HFFc6 (cell line): Measurements from ENCODE around the gene HS1BP3. TPM values are rescaled to one million over a fixed set of nuclear protein-coding genes. Genes with fewer than 3 reads are reported as not detected.

Experiments
- DNase-seq: peaks from one replicate; pipeline ENCODE4 v3.0.0-alpha.2; 2018
- H3K27ac Mint-ChIP-seq: 2 replicates; pipeline ENCODE4 v1.8.0; 2020; ENCODE audit warnings: mild to moderate bottlenecking, mixed read lengths
- H3K27me3 Mint-ChIP-seq: 2 replicates; pipeline ENCODE4 v1.8.0; 2021; ENCODE audit warnings: mild to moderate bottlenecking, moderate library complexity, mixed read lengths; ENCODE audit not compliant: insufficient read depth
- H3K36me3 Mint-ChIP-seq: 2 replicates; pipeline ENCODE4 v1.8.0; 2021; ENCODE audit warnings: low read depth, mixed read lengths
- H3K4me1 Mint-ChIP-seq: 2 replicates; pipeline ENCODE4 v1.8.0; 2020; ENCODE audit warnings: low read depth, mixed read lengths
- H3K4me3 Mint-ChIP-seq: 2 replicates; pipeline ENCODE4 v1.8.0; 2020; ENCODE audit warnings: mild to moderate bottlenecking, moderate library complexity, mixed read lengths
- H3K9me3 Mint-ChIP-seq: 2 replicates; pipeline ENCODE4 v1.8.0; 2020; ENCODE audit warnings: mild to moderate bottlenecking, mixed read lengths
- CTCF ChIP-seq: fragments of 200-600 bp; sonication (generic); IDR thresholded peaks from 2 replicates; pipeline ENCODE4 v1.5.0; 2021; ENCODE audit warnings: antibody characterized with exemption, mild to moderate bottlenecking
- total RNA-seq, 6 experiments: library from RNA; stranded (reverse); fragmentation: NEBNext Ultra II Directional; extraction: Animal tissue kit (Norgen Biotek cat#: 25700); gene quantifications; 2 replicates in 1 of 6; 3 replicates in 5 of 6; pipeline ENCODE4 v1.2.3, GENCODE V29; 2021

The HS1BP3 gene
- total RNA-seq, 6 experiments from 2014 or later, result 12.7 to 17.3 (median 15.8) TPM

GRCh38 chr2:20692081-20692480 is 41.2 kb upstream of the HS1BP3 start:
- peaks cover 10% of the 10 kb centered on the region for H3K36me3 Mint-ChIP-seq
- no peak overlapping the region for H3K4me3 Mint-ChIP-seq
- H3K9me3 Mint-ChIP-seq, result no peaks in the 10 kb centered on the region
- TF ChIP-seq CTCF, result no peak
- H3K27ac Mint-ChIP-seq, result no peak overlapping the region
- H3K4me1 Mint-ChIP-seq, result no peaks in the 10 kb centered on the region; the same call in 1 of the 2 replicates
- no peak for DNase-seq
- H3K27me3 Mint-ChIP-seq, result no peaks in the 10 kb centered on the region

GRCh38 chr2:20691076-20691734 is 40.3 kb upstream of the HS1BP3 start:
- Mint-ChIP-seq H3K9me3 (no peaks in the 10 kb centered on the region), H3K4me3 (no peak overlapping the region), H3K36me3 (peaks cover 19% of the 10 kb centered on the region), H3K27me3 (no peaks in the 10 kb centered on the region), H3K27ac (no peak overlapping the region), H3K4me1 (no peaks in the 10 kb centered on the region; the same call in 1 of the 2 replicates)
- no peak for TF ChIP-seq CTCF
- DNase-seq, result no peak

GRCh38 chr2:20689428-20690264 is 38.7 kb upstream of the HS1BP3 start:
- H3K27me3 Mint-ChIP-seq, result no peaks in the 10 kb centered on the region
- peaks cover 19% of the 10 kb centered on the region for H3K36me3 Mint-ChIP-seq
- no peak overlapping the region for H3K4me3 Mint-ChIP-seq
- no peak for DNase-seq
- no peak overlapping the region for H3K27ac Mint-ChIP-seq
- TF ChIP-seq CTCF, result no peak
- no peaks in the 10 kb centered on the region for H3K9me3 Mint-ChIP-seq
- H3K4me1 Mint-ChIP-seq, result no peaks in the 10 kb centered on the region; the same call in 1 of the 2 replicates

GRCh38 chr2:20687260-20687832 is 36.4 kb upstream of the HS1BP3 start:
- H3K9me3 Mint-ChIP-seq, result no peaks in the 10 kb centered on the region
- peaks cover 19% of the 10 kb centered on the region for H3K36me3 Mint-ChIP-seq
- peaks cover 2% of the 10 kb centered on the region; the same call in 1 of the 2 replicates for H3K27me3 Mint-ChIP-seq
- H3K4me3 Mint-ChIP-seq, result no peak overlapping the region
- no peak overlapping the region for H3K27ac Mint-ChIP-seq
- no peak for DNase-seq
- no peak for TF ChIP-seq CTCF
- H3K4me1 Mint-ChIP-seq, result no peaks in the 10 kb centered on the region; the same call in 1 of the 2 replicates

- no peak for DNase-seq
- Mint-ChIP-seq H3K4me3 (no peak overlapping the region), H3K9me3 (no peaks in the 10 kb centered on the region), H3K27me3 (peaks cover 2% of the 10 kb centered on the region; the same call in 1 of the 2 replicates), H3K36me3 (peaks cover 19% of the 10 kb centered on the region), H3K4me1 (no peaks in the 10 kb centered on the region; the same call in 1 of the 2 replicates), H3K27ac (no peak overlapping the region)
- no peak for TF ChIP-seq CTCF
Measured at GRCh38 chr2:20684581-20685063, 33.7 kb upstream of the HS1BP3 start.
